ENCODE data around the gene TDRD9.

Gene TDRD9

DNA sequence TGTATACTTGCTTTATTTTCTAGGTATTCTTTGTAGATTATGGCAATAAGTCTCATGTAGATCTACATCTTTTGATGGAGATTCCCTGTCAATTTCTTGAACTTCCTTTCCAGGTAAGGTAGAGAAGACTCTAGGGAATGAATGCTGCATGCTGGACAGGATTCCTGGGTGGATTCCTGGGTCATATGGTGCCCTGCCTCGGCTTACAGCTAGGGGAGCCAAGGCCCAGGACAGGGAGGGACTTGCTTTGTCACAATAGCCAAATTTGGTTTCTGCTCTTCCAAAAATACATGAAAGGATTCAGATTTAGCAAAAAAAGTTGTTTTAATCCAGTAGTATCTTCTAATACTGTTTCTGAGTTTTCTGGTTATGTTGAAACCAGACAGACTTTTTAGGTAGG is 97.8 kb downstream of the TDRD9 start:
- no peak overlapping the region for H3K27ac ChIP-seq
- H3K4me3 ChIP-seq, result no peak overlapping the region
- H3K9me3 ChIP-seq (ENCODE audit: low read depth, low read length), result no peaks in the 10 kb centered on the region
- TF ChIP-seq POLR2AphosphoS5 (IDR thresholded peaks at IDR 0.05; ENCODE audit: borderline replicate concordance, low read depth, low read length) (no peak), FOXP2 (optimal IDR thresholded peaks at IDR 0.05; ENCODE audit: control extremely low read depth, extremely low read length, insufficient read depth) (no peak), EZH2 (IDR thresholded peaks at IDR 0.05) (no peak)
- no peak overlapping the region for H3K9ac ChIP-seq (ENCODE audit: insufficient read length)
- DNase-seq (ENCODE audit: low read depth, low spot score), result no peak
- no peaks in the 10 kb centered on the region for H3K36me3 ChIP-seq (ENCODE audit: insufficient read depth, low read length)

GRCh38 chr14:104030958-104031357 is 102.7 kb downstream of the TDRD9 start:
- no peaks in the 10 kb centered on the region for H3K36me3 ChIP-seq (ENCODE audit: insufficient read depth, low read length)
- TF ChIP-seq FOXP2 (optimal IDR thresholded peaks at IDR 0.05; ENCODE audit: control extremely low read depth, extremely low read length, insufficient read depth) (no peak), POLR2AphosphoS5 (IDR thresholded peaks at IDR 0.05; ENCODE audit: borderline replicate concordance, low read depth, low read length) (no peak), EZH2 (IDR thresholded peaks at IDR 0.05) (no peak)
- H3K4me3 ChIP-seq, result no peak overlapping the region
- no peak for DNase-seq (ENCODE audit: low read depth, low spot score)
- no peak overlapping the region for H3K9ac ChIP-seq (ENCODE audit: insufficient read length)
- H3K9me3 ChIP-seq (ENCODE audit: low read depth, low read length), result no peaks in the 10 kb centered on the region
- no peak overlapping the region for H3K27ac ChIP-seq

GRCh38 chr14:104031384-104031783 is 103.1 kb downstream of the TDRD9 start:
- no peaks in the 10 kb centered on the region for H3K36me3 ChIP-seq (ENCODE audit: insufficient read depth, low read length)
- H3K27ac ChIP-seq, result no peak overlapping the region
- no peaks in the 10 kb centered on the region for H3K9me3 ChIP-seq (ENCODE audit: low read depth, low read length)
- no peak for DNase-seq (ENCODE audit: low read depth, low spot score)
- H3K9ac ChIP-seq (ENCODE audit: insufficient read length), result no peak overlapping the region
- no peak overlapping the region for H3K4me3 ChIP-seq
- TF ChIP-seq EZH2 (IDR thresholded peaks at IDR 0.05) (no peak), FOXP2 (optimal IDR thresholded peaks at IDR 0.05; ENCODE audit: control extremely low read depth, extremely low read length, insufficient read depth) (no peak), POLR2AphosphoS5 (IDR thresholded peaks at IDR 0.05; ENCODE audit: borderline replicate concordance, low read depth, low read length) (no peak)

DNA sequence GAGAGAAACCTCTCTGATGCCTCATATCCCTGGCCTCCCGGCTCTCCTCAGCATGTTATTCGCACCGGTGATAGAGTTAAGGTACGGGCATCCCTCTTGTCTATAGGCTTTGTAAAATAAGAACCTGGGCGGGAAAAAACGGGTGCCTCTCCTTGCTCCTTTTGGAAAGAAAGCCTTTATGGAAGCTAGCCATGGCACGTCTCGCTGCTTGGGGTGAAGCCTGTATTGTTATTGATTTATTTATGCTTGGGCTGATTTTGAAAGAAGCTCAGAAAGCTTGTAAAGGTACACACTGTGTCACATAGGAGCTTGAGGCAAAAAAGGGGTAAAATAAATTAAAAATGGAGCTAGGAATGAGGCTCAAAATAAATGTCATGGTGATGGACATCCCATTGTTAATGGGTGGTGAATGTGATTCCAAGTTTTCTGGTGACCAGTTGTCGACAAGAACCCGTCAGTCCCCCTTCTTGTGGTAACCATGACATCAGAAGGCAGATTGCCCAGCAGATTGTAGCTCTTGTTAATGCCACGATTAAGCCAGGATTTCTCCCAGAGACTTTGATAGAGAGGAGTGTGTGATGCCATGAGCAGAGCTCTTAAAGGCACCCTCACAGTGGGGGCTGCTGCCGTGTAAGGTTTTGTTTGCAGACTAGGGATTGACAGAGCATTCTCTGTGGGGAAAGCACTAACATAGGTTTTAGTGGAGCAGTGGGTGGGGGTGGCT is 106.9 kb downstream of the TDRD9 start:
- no peaks in the 10 kb centered on the region for H3K36me3 ChIP-seq (ENCODE audit: insufficient read depth, low read length)
- no peak overlapping the region for H3K9ac ChIP-seq (ENCODE audit: insufficient read length)
- TF ChIP-seq FOXP2 (optimal IDR thresholded peaks at IDR 0.05; ENCODE audit: control extremely low read depth, extremely low read length, insufficient read depth), result no peak
- TF ChIP-seq POLR2AphosphoS5 (IDR thresholded peaks at IDR 0.05; ENCODE audit: borderline replicate concordance, low read depth, low read length), result no peak
- TF ChIP-seq EZH2 (IDR thresholded peaks at IDR 0.05), result no peak
- DNase-seq (ENCODE audit: low read depth, low spot score), result no peak
- H3K9me3 ChIP-seq (ENCODE audit: low read depth, low read length), result no peaks in the 10 kb centered on the region
- H3K27ac ChIP-seq, result no peak overlapping the region
- H3K4me3 ChIP-seq, result no peak overlapping the region

DNA sequence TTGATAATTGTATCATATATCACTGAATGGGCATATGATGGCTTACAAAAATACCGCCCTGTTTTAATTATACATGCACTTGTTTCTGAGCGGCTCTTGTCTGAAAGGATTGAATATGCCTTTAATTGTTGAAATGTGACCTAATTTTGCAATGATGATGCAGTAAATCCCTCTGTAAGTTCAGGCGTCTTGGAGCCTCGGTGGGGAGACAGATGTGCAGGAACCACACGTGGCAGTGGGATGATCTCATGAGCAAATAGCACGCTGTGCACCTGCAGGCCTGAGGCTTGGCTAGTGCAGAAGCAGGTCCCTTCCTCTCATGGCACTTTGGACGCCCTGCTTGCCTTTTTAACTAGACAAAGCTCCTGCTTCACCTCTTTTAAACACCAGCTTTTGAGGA is 108.0 kb downstream of the TDRD9 start:
- DNase-seq (ENCODE audit: low read depth, low spot score), result no peak
- Histone ChIP-seq H3K4me3 (no peak overlapping the region), H3K9me3 (ENCODE audit: low read depth, low read length) (no peaks in the 10 kb centered on the region), H3K36me3 (ENCODE audit: insufficient read depth, low read length) (no peaks in the 10 kb centered on the region), H3K9ac (ENCODE audit: insufficient read length) (no peak overlapping the region), H3K27ac (no peak overlapping the region)
- TF ChIP-seq EZH2 (IDR thresholded peaks at IDR 0.05) (no peak), POLR2AphosphoS5 (IDR thresholded peaks at IDR 0.05; ENCODE audit: borderline replicate concordance, low read depth, low read length) (no peak)

DNA sequence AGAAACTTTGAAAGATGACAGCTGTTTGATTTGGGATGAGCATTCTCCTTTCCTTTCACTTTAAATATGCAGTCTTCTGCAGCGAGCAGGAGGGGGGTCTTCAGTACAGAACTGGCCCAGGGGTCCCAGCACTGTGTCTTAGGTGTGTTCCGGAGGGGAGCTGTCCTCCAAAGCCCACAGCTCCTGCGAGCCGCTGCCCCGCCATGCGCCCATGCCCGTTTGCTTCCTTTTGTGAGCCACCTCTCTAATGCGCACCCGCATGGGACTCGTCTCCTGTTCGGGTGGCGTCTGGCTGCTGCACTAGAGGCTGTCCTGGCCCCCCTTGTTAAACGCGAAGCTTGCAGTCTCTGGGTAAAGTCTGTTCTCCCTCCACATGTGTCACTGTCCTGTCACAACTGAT is 108.8 kb downstream of the TDRD9 start:
- H3K27ac ChIP-seq, result no peak overlapping the region
- TF ChIP-seq EZH2 (IDR thresholded peaks at IDR 0.05) (no peak), FOXP2 (optimal IDR thresholded peaks at IDR 0.05; ENCODE audit: control extremely low read depth, extremely low read length, insufficient read depth) (no peak), POLR2AphosphoS5 (IDR thresholded peaks at IDR 0.05; ENCODE audit: borderline replicate concordance, low read depth, low read length) (no peak)
- no peaks in the 10 kb centered on the region for H3K36me3 ChIP-seq (ENCODE audit: insufficient read depth, low read length)

GRCh38 chr14:104037903-104038302 is 109.6 kb downstream of the TDRD9 start:
- Histone ChIP-seq H3K4me3 (no peak overlapping the region), H3K36me3 (ENCODE audit: insufficient read depth, low read length) (no peaks in the 10 kb centered on the region), H3K9me3 (ENCODE audit: low read depth, low read length) (no peaks in the 10 kb centered on the region), H3K9ac (ENCODE audit: insufficient read length) (no peak overlapping the region), H3K27ac (no peak overlapping the region)
- no peak for DNase-seq (ENCODE audit: low read depth, low spot score)
- TF ChIP-seq POLR2AphosphoS5 (IDR thresholded peaks at IDR 0.05; ENCODE audit: borderline replicate concordance, low read depth, low read length), result no peak
- no peak for TF ChIP-seq FOXP2 (optimal IDR thresholded peaks at IDR 0.05; ENCODE audit: control extremely low read depth, extremely low read length, insufficient read depth)

More for the DNA sequence above, 108.8 kb downstream of the TDRD9 start:
- no peak overlapping the region for H3K9ac ChIP-seq (ENCODE audit: insufficient read length)
- DNase-seq (ENCODE audit: low read depth, low spot score), result no peak
- no peaks in the 10 kb centered on the region for H3K9me3 ChIP-seq (ENCODE audit: low read depth, low read length)
- H3K4me3 ChIP-seq, result no peak overlapping the region

GRCh38 chr14:104039214-104039613 is 111.0 kb downstream of the TDRD9 start:
- H3K9ac ChIP-seq (ENCODE audit: insufficient read length), result no peak overlapping the region
- no peak for TF ChIP-seq EZH2 (IDR thresholded peaks at IDR 0.05)
- no peak for TF ChIP-seq POLR2AphosphoS5 (IDR thresholded peaks at IDR 0.05; ENCODE audit: borderline replicate concordance, low read depth, low read length)
- no peak for TF ChIP-seq FOXP2 (optimal IDR thresholded peaks at IDR 0.05; ENCODE audit: control extremely low read depth, extremely low read length, insufficient read depth)
- no peak overlapping the region for H3K27ac ChIP-seq

DNA sequence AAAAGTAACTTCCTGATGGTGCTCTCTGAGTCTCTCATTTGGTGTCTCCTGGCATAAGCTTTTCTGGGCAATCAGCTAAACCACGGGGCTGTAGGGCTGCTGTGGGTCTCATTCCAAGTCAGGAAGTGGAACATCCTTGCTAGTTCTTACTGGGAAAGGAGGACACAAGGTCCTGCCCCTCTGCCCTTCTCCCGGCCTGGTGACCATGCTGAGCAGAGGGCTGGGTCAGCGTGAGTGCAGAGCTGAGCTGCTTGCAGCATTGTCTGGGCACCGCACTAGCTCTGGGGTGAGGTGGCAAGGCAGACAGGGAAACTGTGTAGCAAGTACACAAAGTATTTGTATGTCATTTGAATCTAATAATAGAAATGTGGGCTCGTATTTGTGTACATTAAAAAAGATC is 112.3 kb downstream of the TDRD9 start:
- no peak for DNase-seq (ENCODE audit: low read depth, low spot score)
- no peak for TF ChIP-seq POLR2AphosphoS5 (IDR thresholded peaks at IDR 0.05; ENCODE audit: borderline replicate concordance, low read depth, low read length)
- TF ChIP-seq FOXP2 (optimal IDR thresholded peaks at IDR 0.05; ENCODE audit: control extremely low read depth, extremely low read length, insufficient read depth), result no peak
- TF ChIP-seq EZH2 (IDR thresholded peaks at IDR 0.05), result no peak
- no peak overlapping the region for H3K4me3 ChIP-seq
- H3K36me3 ChIP-seq (ENCODE audit: insufficient read depth, low read length), result no peaks in the 10 kb centered on the region
- no peak overlapping the region for H3K27ac ChIP-seq
- H3K9me3 ChIP-seq (ENCODE audit: low read depth, low read length), result no peaks in the 10 kb centered on the region
- no peak overlapping the region for H3K9ac ChIP-seq (ENCODE audit: insufficient read length)

More at GRCh38 chr14:104039214-104039613, 111.0 kb downstream of the TDRD9 start:
- DNase-seq (ENCODE audit: low read depth, low spot score), result no peak
- H3K9me3 ChIP-seq (ENCODE audit: low read depth, low read length), result no peaks in the 10 kb centered on the region
- no peaks in the 10 kb centered on the region for H3K36me3 ChIP-seq (ENCODE audit: insufficient read depth, low read length)
- no peak overlapping the region for H3K4me3 ChIP-seq
